ENCODE results near the gene KIF3A.

DNA sequence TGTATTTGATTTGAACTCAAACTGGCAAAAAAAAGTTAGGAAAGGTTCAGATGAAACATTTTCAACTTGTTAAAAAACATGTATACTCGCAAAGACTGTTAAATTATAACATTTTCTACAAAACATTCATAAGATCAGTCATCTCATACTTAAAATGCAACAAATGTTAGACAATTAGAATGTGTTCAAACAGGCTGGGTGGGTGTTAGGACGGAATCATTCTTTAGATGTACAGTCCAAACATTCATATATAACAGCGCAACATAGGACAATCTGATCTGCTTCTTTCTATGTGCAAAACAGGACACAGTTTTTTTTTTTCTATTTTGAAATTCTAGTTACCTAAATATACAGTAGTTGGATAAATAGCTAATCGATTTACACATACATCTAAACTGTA lies 41.4 kb downstream of the KIF3A start:
- no peak for TF ChIP-seq POLR2A (IDR thresholded peaks at IDR 0.05; ENCODE audit: low read length)
- TF ChIP-seq GATA1 (IDR thresholded peaks at IDR 0.05; ENCODE audit: low read depth, low read length): no peak

Measured in erythroblast (primary cell).